22Rv1 (cell line): ENCODE data around the gene MT1G.

Source experiments
- CTCF ChIP-seq: fragments of 450-650 bp; IDR thresholded peaks from 2 replicates; pipeline ENCODE4 v1.5.1; 2017; ENCODE audit warnings: mild to moderate bottlenecking
- ZFX ChIP-seq: fragments of 450-650 bp; IDR thresholded peaks from 2 replicates; pipeline ENCODE4 v1.6.1; 2017; ENCODE audit warnings: antibody characterized with exemption, borderline replicate concordance

- TF ChIP-seq CTCF = no peak
- TF ChIP-seq ZFX = no peak
Observed at GRCh38 chr16:56649820-56650219, 18.0 kb downstream of the MT1G start.
